NCI-H748 treated with DMSO at 0.1 percent for 48 hours (cell line): ENCODE measurements around the gene CNTRL.
"Not testable (repeated sequence)": the region's sequence is repeated elsewhere in the genome, so short reads cannot be mapped to it uniquely, and the experiment has no call there.

ENCODE experiments used
- DNase-seq: peaks from one replicate; lab custom pipeline; 2025; lab: John Stamatoyannopoulos, UW

The CNTRL gene

GRCh38 chr9:121135642-121136041 is 60.9 kb downstream of the CNTRL start:
- no peak for DNase-seq

- DNase-seq, result no peak
Observed at GRCh38 chr9:121138561-121138960, 63.8 kb downstream of the CNTRL start.

GRCh38 chr9:121138973-121139372 is 64.2 kb downstream of the CNTRL start:
- DNase-seq, result no peak

GRCh38 chr9:121140162-121140561 is 65.4 kb downstream of the CNTRL start:
- DNase-seq, result no peak

DNA sequence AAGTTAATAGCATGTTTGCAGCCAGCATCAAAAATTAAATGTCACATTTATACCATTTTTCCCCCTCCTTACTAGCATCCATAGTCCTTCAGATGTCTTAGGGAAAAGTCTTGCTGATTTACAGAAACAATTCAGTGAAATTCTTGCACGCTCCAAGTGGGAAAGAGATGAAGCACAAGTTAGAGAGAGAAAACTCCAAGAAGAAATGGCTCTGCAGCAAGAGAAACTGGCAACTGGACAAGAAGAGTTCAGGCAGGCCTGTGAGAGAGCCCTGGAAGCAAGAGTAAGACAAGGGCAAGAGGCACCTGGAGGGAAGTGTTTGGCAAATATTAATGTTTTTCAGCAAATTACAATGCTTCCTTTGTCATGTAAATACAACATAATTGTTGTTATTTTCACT is 66.6 kb downstream of the CNTRL start:
- DNase-seq, result no peak

DNA sequence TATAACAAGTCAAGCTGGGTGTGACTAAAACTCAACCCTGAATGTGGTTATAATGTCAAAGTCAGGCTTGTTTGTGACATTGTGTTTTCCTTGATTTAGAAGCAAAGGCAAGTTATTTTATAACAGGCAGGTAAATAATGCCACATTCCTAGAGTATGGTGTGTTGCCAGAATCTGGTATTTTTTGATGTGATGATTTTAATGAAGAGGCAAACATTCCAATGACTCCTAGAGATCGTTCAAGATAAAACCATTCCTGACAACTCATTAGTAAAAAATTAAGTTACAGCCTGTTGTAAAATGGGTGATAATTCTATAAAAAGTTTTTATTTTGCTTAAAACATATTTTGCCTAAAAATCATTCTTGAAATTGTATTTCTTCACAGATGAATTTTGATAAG is 67.0 kb downstream of the CNTRL start:
- DNase-seq, result no peak

GRCh38 chr9:121143771-121144170 is 69.0 kb downstream of the CNTRL start:
- no peak for DNase-seq

DNA sequence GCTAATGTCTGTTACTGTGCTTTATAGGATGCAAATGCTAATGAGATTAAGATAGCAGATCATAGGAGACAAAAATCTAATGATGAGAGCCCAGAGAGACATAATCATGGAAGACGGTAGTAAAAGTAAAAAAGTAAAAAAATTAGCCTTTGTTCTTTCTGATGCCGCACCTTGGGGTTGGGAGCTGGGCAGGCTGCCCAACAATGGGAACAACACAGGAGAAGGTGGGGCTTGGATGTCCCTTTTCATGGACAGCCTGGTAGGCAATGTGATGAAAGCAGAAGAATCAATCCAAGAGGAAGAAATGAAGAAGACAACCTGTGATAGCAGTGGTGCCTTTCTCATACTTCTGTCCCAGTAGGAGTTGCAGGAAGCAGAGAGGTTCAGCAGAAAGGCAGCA is 69.7 kb downstream of the CNTRL start:
- no peak for DNase-seq

DNA sequence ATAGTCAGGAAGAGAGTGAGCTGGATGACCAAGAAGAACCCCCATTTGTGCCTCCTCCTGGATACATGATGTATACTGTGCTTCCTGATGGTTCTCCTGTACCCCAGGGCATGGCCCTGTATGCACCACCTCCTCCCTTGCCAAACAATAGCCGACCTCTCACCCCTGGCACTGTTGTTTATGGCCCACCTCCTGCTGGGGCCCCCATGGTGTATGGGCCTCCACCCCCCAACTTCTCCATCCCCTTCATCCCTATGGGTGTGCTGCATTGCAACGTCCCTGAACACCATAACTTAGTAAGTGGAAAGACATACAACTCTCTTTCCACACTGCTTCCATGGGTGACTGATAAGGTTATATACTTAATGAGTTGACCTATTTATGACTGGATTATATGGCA is 75.4 kb downstream of the CNTRL start:
- no peak for DNase-seq

- no peak for DNase-seq
Observed at GRCh38 chr9:121153642-121154041, 78.9 kb downstream of the CNTRL start.

- no peak for DNase-seq
Observed at GRCh38 chr9:121154782-121155181, 80.0 kb downstream of the CNTRL start.

- DNase-seq, result no peak
Observed at GRCh38 chr9:121156263-121156731, 81.5 kb downstream of the CNTRL start.

DNA sequence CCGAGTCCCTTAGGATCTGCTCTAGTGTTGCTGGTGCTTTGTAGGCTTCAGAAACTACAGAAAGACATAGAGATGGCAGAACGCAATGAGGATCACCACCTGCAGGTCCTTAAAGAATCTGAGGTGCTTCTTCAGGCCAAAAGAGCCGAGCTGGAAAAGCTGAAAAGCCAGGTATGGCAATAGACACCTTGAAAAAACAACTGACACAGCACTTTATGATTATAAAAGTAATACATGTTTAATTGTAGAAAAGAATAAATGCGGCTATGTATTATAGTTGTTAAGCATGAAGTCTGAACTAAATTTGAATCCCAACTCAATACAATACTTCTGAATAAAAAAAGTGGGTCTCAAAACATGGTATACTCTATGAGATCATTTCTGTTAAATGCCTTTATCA is 83.2 kb downstream of the CNTRL start:
- DNase-seq, result no peak

GRCh38 chr9:121160025-121160424 is 85.3 kb downstream of the CNTRL start:
- no peak for DNase-seq

- no peak for DNase-seq
Observed at GRCh38 chr9:121168052-121168451, 93.3 kb downstream of the CNTRL start.

DNA sequence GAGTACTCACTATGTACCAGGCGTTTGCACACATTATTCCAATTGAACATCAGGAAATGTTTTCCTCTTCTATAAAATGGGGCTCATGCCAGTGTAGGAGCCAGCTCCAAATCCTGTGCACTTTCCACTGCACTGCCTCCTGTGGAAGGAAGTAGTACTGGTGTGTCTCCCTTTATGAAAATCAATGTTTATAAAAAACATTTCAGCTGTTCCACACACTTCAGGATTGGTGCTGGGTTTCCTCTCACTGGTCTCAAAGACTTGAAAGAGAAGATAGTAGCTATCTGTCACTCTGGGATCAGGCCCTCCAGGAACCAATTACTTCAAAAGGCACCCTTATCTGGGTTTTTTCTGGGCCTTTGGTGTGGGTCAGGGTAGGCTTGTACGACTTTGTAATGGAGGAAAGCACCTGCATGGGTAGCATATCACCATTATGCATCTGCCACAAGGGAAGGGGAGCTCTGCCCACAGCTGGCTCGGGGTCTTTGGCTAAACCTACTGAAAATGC is 94.4 kb downstream of the CNTRL start:
- no peak for DNase-seq

GRCh38 chr9:121171236-121171635 is 96.5 kb downstream of the CNTRL start:
- DNase-seq, result no peak

DNA sequence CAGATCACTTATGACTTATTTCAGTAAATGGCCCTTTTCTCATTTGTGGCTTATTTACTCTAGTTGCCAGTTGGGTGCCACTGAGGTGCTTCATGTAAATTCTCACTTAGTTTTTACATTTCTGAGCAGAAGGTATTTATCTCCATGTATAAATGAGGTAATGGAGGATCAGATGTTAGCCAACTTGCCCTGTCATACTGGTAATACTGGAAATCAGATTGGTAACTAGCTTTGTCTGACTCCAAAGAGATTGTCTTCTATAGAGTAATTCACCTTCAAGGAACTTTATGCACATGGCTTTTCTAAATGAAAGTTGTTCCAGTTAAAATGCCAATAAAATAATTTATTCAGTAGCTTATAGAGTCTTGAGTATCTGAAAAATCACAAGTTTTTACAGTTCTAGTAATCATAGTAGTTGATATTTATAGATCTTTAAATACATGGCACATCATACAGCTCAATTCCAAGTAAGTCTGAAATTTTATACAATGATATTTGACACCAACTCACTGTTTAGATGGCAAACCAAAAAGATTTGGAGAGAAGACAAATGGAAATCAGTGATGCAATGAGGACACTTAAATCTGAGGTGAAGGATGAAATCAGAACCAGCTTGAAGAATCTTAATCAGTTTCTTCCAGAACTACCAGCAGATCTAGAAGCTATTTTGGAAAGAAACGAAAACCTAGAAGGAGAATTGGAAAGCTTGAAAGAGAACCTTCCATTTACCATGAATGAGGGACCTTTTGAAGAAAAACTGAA is 98.2 kb downstream of the CNTRL start:
- no peak for DNase-seq

GRCh38 chr9:121173501-121173900 is 98.7 kb downstream of the CNTRL start:
- DNase-seq, result no peak

DNA sequence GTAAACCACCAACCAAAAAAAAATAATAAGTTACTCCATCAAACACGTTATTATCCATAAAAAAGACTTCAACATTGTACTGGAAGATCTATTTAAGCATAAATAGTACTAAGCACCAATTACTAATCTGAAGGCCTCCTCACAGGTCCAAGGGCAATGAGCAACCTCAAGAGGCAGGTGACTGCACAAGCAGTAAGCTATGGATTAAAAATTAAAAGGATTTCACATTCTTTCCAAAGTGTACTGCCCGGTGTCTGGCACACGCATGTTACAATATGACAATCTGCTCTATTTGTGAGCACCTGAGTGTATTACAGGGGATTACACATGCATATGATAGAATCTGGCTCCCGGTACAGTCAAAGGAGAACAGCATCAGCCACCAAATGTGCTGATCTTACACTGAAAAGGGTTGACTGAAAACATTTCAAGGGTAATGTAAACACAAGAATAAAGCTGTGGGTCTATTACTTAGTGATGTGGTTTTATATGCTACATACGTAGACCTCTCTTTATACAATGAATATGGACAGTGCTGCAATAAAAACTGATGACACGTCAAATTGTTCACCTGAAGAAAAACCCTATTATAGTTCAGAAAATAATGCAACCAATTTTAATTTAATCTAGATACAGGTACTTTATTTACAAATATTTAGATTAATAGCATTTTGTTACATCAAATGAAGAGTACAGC is 104.1 kb downstream of the CNTRL start:
- DNase-seq, result no peak

DNA sequence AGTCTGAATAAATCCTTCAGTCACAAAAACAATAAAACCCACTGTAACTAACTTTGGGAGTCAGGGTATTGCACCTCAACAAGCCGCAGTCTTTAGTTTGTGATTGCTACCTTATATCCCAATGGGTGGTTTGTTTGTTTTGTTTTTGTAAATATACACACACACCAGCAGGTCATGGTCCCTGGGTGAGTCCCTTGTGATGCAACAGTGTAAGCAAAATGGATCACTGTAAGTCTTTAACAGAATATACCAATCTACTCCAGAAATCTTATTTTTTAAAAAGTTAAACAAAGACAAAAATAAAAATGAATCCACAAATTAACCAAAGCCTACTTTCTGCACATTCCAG is 104.6 kb downstream of the CNTRL start:
- not testable (repeated sequence) for DNase-seq

DNA sequence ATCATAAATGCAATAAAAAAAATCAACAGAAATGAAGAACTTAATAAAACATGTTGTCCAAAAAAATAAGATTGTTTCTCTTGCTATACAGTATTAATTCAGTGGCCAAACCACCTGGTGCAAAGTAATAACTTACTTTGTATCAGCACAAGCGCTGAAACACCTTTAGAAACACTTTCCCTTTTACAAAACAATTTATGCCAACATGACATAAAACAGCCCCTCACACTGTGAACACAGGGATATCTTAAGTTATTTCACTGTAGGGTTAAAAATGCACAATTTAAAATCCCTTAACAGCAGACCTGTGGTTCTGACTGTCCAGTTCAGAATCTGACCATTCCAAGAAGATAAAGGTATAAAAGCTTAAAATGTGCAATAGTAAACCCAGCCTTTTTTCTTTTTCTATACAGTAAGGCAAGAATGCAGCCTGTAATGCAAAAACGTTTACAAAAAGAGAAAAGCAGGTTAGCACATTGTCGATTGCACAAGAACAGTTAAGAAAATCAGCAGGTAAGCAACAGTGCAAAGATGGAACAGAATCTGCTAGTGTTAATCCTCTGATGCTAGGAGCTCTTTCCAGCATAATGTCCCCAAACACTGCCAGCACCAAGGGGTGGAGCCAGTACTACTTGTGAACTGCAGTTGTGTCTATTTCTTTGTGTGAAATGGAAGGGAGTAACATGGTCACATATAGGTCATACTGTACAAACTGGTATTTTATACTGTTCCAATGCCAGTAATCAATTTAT is 105.4 kb downstream of the CNTRL start:
- no peak for DNase-seq
